ENCODE data around the gene USE1. TPM values are rescaled to one million over a fixed set of nuclear protein-coding genes. Genes with fewer than 3 reads are reported as not detected.

The USE1 gene
- total RNA-seq, 1 experiment from 2014 or later = 32.5 TPM

- TF ChIP-seq CTCF (conservative IDR thresholded peaks at IDR 0.05; ENCODE audit: low read depth, low read length) (no peak), EZH2 (IDR thresholded peaks at IDR 0.05; ENCODE audit: low read length, unreplicated experiment) (no peak), EZH2phosphoT487 (IDR thresholded peaks at IDR 0.05; ENCODE audit: borderline replicate concordance, low read length) (no peak)
- Histone ChIP-seq H3K79me2 (ENCODE audit: low read length) (no peaks in the 10 kb centered on the region), H3K9me2 (replicated peaks; ENCODE audit: low read length) (no peaks in the 10 kb centered on the region), H3K4me2 (ENCODE audit: low read length) (no peak overlapping the region), H3K4me3 (ENCODE audit: low read length) (no peak overlapping the region), H3K4me1 (ENCODE audit: insufficient read depth, low read length) (peaks cover 13% of the 10 kb centered on the region), H2AFZ (ENCODE audit: low read length) (no peak overlapping the region), H4K20me1 (ENCODE audit: low read length) (no peaks in the 10 kb centered on the region), H3F3A (ENCODE audit: low read length, unreplicated experiment) (peaks cover 7% of the 10 kb centered on the region), H3K36me3 (ENCODE audit: low read depth, low read length) (peaks cover 15% of the 10 kb centered on the region), H3K27me3 (ENCODE audit: low read length) (no peaks in the 10 kb centered on the region), H3K9ac (ENCODE audit: low read length) (no peak overlapping the region), H3K27ac (ENCODE audit: low read length) (no peak overlapping the region), H3K9me3 (ENCODE audit: low read length) (no peaks in the 10 kb centered on the region)
- ChIA-PET POLR2A (ENCODE audit: unreplicated experiment) (no interaction called here), CTCF (no interaction called here)
- intact Hi-C loops (cut with micrococcal nuclease) = no loop called here
- no peak for DNase-seq
- no peak for ATAC-seq
- BruUV-seq (replicated peaks) = no TSS peak
These were observed 4.9 kb upstream of the USE1 start for GRCh38 chr19:17210296-17210695.

- no peak for ATAC-seq
These were observed 3.4 kb upstream of the USE1 start for GRCh38 chr19:17211547-17212446.

More at GRCh38 chr19:17211547-17212446, 3.4 kb upstream of the USE1 start:
- peaks cover 21% of the 10 kb centered on the region for H3K4me1 ChIP-seq (ENCODE audit: insufficient read depth, low read length)
- no peak for DNase-seq
- H3K4me2 ChIP-seq (ENCODE audit: low read length) = no peak overlapping the region
- ChIA-PET CTCF (no interaction called here), POLR2A (ENCODE audit: unreplicated experiment) (no interaction called here)
- intact Hi-C loops (cut with micrococcal nuclease) = no loop called here
- H3K9me2 ChIP-seq (replicated peaks; ENCODE audit: low read length) = no peaks in the 10 kb centered on the region
- TF ChIP-seq EZH2phosphoT487 (IDR thresholded peaks at IDR 0.05; ENCODE audit: borderline replicate concordance, low read length) (no peak), EZH2 (IDR thresholded peaks at IDR 0.05; ENCODE audit: low read length, unreplicated experiment) (no peak), CTCF (conservative IDR thresholded peaks at IDR 0.05; ENCODE audit: low read depth, low read length) (no peak)
- no peaks in the 10 kb centered on the region for H4K20me1 ChIP-seq (ENCODE audit: low read length)
- H2AFZ ChIP-seq (ENCODE audit: low read length) = no peak overlapping the region
- no peak overlapping the region for H3K27ac ChIP-seq (ENCODE audit: low read length)
- no peak overlapping the region for H3K9ac ChIP-seq (ENCODE audit: low read length)
- H3K9me3 ChIP-seq (ENCODE audit: low read length) = no peaks in the 10 kb centered on the region
- peaks cover 7% of the 10 kb centered on the region for H3K79me2 ChIP-seq (ENCODE audit: low read length)
- H3K27me3 ChIP-seq (ENCODE audit: low read length) = no peaks in the 10 kb centered on the region
- no TSS peak for BruUV-seq (replicated peaks)
- H3F3A ChIP-seq (ENCODE audit: low read length, unreplicated experiment) = peaks cover 7% of the 10 kb centered on the region
- H3K36me3 ChIP-seq (ENCODE audit: low read depth, low read length) = peaks cover 15% of the 10 kb centered on the region
- no peak overlapping the region for H3K4me3 ChIP-seq (ENCODE audit: low read length)

All from PC-3 (cell line).